Esophagus muscularis mucosa (tissue), 4 donors: Measurements from ENCODE around the gene MAB21L2.

ENCODE experiments used
- EP300 ChIP-seq: sonication (generic); formaldehyde crosslinking; IDR thresholded peaks from one replicate; pipeline ENCODE4 v1.6.1; 2017; ENCODE audit warnings: antibody characterized with exemption
- POLR2A ChIP-seq: fragments of 450-650 bp; IDR thresholded peaks from one replicate; pipeline ENCODE4 v1.6.1; 2017; ENCODE audit warnings: antibody characterized with exemption, moderate library complexity, mild to moderate bottlenecking, low read depth
- POLR2AphosphoS5 ChIP-seq, 2 donors: sonication (generic); formaldehyde crosslinking; IDR thresholded peaks; one replicate each; pipeline ENCODE4 v1.6.1; 2017; ENCODE audit warnings: antibody characterized with exemption in 2 of 2
- TF ChIP-seq, protein P1 (sequence below), 3 experiments: fragments of 200-600 bp in 2 of 3; fragments of 450-650 bp in 1 of 3; sonication (generic) in 2 of 3; IDR thresholded peaks; one replicate each; pipeline ENCODE4 v1.5.1; 2017 to 2019; ENCODE audit warnings: antibody characterized with exemption in 3 of 3, mild to moderate bottlenecking in 2 of 3, moderate library complexity in 1 of 3

DNA sequence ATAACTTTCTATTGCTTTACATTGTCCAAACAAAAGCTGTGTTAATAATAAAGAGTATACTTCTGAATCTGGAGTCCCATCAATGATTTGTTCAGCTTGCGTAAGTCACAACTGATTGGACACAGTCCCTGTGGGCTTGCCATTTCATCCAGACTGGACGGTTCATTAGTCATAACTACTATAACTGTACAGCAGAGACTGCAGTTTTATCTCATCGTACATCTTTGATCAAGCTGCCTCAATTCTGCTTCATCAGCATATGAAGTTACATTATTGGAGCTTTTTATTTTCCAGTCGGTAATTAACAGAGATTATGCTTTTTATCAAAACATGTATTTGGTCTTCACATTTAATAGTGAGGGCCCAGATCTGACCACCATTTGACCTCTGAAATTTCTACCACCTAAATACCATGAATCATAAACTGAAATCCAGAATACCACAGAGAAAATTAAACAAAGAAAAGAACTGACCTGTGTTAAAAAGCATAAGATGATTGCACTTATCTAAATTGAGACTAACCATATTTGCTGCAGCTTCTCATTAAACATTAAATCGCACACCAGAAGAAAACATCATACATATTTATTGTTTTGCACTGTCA, 12.5 kb upstream of the MAB21L2 start:
- TF ChIP-seq, protein P1, sequence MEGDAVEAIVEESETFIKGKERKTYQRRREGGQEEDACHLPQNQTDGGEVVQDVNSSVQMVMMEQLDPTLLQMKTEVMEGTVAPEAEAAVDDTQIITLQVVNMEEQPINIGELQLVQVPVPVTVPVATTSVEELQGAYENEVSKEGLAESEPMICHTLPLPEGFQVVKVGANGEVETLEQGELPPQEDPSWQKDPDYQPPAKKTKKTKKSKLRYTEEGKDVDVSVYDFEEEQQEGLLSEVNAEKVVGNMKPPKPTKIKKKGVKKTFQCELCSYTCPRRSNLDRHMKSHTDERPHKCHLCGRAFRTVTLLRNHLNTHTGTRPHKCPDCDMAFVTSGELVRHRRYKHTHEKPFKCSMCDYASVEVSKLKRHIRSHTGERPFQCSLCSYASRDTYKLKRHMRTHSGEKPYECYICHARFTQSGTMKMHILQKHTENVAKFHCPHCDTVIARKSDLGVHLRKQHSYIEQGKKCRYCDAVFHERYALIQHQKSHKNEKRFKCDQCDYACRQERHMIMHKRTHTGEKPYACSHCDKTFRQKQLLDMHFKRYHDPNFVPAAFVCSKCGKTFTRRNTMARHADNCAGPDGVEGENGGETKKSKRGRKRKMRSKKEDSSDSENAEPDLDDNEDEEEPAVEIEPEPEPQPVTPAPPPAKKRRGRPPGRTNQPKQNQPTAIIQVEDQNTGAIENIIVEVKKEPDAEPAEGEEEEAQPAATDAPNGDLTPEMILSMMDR (IDR thresholded peaks at IDR 0.05): no peak
- TF ChIP-seq POLR2AphosphoS5 (IDR thresholded peaks at IDR 0.05) (no peak), POLR2A (no peak), EP300 (no peak)
